Choroid plexus epithelial cell (primary cell): ENCODE data around the gene SEPHS1.
"Not testable (repeated sequence)": the region's sequence is repeated elsewhere in the genome, so short reads cannot be mapped to it uniquely, and the experiment has no call there.

Source experiments
- DNase-seq: peaks from one replicate; pipeline ENCODE4 v3.0.0-alpha.2; 2010; ENCODE audit warnings: low read depth
- H3K4me3 ChIP-seq: 2 replicates; pipeline ENCODE4 v1.5.1; 2011; ENCODE audit warnings: low read depth, mild to moderate bottlenecking, control low read depth, low read length, moderate library complexity
- TF ChIP-seq, protein P1 (sequence below): conservative IDR thresholded peaks from 2 replicates; pipeline ENCODE4 v1.5.1; 2011; ENCODE audit warnings: low read depth, mild to moderate bottlenecking, control low read depth, inconsistent platforms, low read length, moderate library complexity

Gene SEPHS1

GRCh38 chr10:13291061-13291460 is 57.0 kb downstream of the SEPHS1 start:
- no peak for DNase-seq
- TF ChIP-seq, protein P1, sequence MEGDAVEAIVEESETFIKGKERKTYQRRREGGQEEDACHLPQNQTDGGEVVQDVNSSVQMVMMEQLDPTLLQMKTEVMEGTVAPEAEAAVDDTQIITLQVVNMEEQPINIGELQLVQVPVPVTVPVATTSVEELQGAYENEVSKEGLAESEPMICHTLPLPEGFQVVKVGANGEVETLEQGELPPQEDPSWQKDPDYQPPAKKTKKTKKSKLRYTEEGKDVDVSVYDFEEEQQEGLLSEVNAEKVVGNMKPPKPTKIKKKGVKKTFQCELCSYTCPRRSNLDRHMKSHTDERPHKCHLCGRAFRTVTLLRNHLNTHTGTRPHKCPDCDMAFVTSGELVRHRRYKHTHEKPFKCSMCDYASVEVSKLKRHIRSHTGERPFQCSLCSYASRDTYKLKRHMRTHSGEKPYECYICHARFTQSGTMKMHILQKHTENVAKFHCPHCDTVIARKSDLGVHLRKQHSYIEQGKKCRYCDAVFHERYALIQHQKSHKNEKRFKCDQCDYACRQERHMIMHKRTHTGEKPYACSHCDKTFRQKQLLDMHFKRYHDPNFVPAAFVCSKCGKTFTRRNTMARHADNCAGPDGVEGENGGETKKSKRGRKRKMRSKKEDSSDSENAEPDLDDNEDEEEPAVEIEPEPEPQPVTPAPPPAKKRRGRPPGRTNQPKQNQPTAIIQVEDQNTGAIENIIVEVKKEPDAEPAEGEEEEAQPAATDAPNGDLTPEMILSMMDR: no peak

GRCh38 chr10:13284050-13284449 is 64.0 kb downstream of the SEPHS1 start:
- TF ChIP-seq, protein P1: no peak
- no peak overlapping the region for H3K4me3 ChIP-seq
- no peak for DNase-seq

More at GRCh38 chr10:13291061-13291460, 57.0 kb downstream of the SEPHS1 start:
- no peak overlapping the region for H3K4me3 ChIP-seq

- not testable (repeated sequence) for DNase-seq, H3K4me3 ChIP-seq
These were observed 65.7 kb downstream of the SEPHS1 start for GRCh38 chr10:13282348-13282747.

DNA sequence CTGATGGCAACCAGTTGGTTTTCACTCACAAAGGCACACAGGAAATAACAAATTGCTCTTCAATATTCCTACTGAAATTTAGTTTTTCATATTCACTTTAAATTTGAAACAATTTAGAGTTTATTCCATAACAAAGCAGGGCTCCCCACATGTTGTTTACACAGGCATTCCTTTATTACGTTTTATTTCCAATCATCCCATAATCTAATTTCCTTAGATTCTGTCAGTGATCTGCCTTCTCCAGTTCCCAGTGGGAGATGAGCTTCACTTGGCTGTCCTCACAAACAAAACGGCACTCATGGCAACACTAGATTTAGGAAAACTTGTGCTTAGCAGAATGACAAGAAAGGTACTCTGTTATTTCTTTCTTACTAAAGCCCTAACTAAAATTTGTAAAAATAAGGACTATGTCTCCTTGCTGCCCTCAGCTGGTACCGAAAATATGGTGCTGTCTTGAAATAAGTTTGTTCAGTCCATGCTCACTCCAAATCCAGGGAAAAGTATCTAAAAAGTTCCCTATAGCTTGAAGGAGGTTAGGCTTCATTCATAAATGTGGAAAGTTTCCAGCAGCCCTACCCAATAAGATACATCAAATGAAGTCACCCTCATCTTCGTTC is 71.2 kb downstream of the SEPHS1 start:
- DNase-seq: peak; percentile 68
- TF ChIP-seq, protein P1: peak; percentile 55
- no peak overlapping the region for H3K4me3 ChIP-seq

DNA sequence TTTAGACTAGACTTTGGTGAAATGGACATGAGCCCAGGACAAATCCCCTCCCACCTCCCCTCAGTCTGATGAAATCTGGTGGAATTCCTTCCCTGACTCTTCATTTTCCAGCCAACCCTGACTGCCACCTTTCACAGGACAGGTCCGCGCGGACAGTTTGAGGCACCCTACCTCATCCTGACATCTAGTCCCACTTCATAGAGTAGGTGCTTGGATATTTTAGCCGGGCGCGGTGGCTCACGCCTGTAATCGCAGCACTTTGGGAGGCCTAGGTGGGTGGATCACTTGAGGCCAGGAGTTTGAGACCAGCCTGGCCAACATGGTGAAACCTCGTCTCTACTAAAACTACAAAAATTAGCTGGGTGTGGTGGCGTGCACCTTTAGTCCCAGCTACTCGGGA is 71.9 kb downstream of the SEPHS1 start:
- DNase-seq, H3K4me3 ChIP-seq: not testable (repeated sequence)

DNA sequence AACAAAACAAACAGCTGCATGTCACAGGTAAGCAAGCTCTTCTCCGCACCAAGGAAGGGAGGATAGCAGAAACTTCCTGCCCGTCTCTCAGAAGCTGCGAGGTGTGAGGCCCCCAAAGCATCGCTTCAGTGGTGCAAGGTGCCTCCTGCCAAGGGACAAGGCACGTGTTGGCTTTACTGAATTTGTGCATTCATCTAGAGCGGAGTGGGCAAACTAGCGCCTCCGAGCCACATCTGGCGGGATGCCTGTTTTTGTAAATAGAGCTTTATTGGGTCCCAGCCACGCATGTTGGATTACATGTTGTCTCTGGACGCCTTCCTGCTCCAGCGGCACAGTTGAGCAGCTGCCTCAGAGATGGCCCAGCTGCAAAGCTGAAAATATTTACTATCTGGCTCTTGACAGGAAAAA is 75.9 kb downstream of the SEPHS1 start:
- DNase-seq: peak; percentile 55
- H3K4me3 ChIP-seq: peak overlapping the region; percentile 15
- TF ChIP-seq, protein P1: no peak

DNA sequence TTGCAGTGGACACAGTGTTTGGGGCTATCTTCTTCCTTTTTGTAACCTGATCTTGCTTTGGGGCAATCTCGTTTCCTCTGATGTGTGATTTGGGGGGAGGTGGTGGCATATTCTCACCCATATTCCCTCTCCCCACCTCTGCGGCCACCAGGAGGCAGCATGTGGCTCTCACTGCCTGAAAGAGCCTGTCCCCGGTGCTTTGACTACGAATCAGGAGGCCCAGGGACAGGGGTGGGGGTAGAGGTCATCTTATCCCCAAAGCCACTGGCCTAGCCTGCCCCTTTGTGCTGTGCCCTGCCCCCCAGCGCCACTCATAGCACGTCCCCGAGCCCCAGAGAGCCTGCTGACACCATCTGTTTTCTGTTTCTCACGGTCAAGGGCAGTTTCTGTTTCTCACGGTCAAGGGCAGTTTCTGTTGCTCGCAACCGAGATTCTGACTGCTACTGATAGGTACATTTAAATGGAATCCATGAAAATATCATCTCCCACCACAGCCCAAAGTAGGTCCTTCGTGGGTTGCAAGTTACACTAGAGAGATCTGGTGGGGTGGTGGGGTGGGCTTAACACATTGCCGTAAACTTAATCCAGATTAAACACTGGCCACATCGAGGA is 76.4 kb downstream of the SEPHS1 start:
- peak overlapping the region; percentile 48 for H3K4me3 ChIP-seq
- TF ChIP-seq, protein P1: peak; percentile 80
- peak; percentile 29 for DNase-seq

- H3K4me3 ChIP-seq: no peak overlapping the region
- TF ChIP-seq, protein P1: no peak
- DNase-seq: peak; percentile 4
These were observed 77.1 kb downstream of the SEPHS1 start for GRCh38 chr10:13270877-13271551.
